Endothelial cell of umbilical vein (primary cell): Measurements from ENCODE around the gene TFRC. TPM values are rescaled to one million over a fixed set of nuclear protein-coding genes. Genes with fewer than 3 reads are reported as not detected.
"Not testable (repeated sequence)": the region's sequence is repeated elsewhere in the genome, so short reads cannot be mapped to it uniquely, and the experiment has no call there.

ENCODE experiments used
- BruUV-seq: library from RNA; stranded (reverse); fragments of 400-500 nt; replicated peaks from 2 replicates; lab custom pipeline; 2021; lab: Mats Ljungman, UMichigan
- CTCF ChIA-PET: fragments of 300-600, 350-600 bp; sonication (Branson Sonifier 250); formaldehyde crosslinking; loops from one replicate; lab custom pipeline; 2021; ENCODE audit warnings: antibody characterized with exemption, inconsistent platforms; lab: Charles Lee
- POLR2A ChIA-PET: fragments of 300-600, 350-600 bp; sonication (Branson Sonifier 250); formaldehyde crosslinking; loops from one replicate; lab custom pipeline; 2021; ENCODE audit warnings: antibody characterized with exemption, inconsistent platforms; lab: Charles Lee
- DNase-seq: peaks from one replicate; pipeline ENCODE4 v3.0.0-alpha.2; 2011; ENCODE audit warnings: low read depth, low spot score
- FAIRE-seq: peaks from 2 replicates; lab custom pipeline; 2011; peaks lifted over from hg19 to GRCh38; lab: Jason Lieb, UNC
- H2AFZ ChIP-seq: 2 replicates; pipeline ENCODE4 v1.6.0; 2012; ENCODE audit warnings: low read depth, low read length, control low read depth, inconsistent platforms
- H3K27ac ChIP-seq: 2 replicates; pipeline ENCODE4 v1.5.1; 2011; ENCODE audit warnings: low read depth, mild to moderate bottlenecking, control low read depth, low read length, moderate library complexity; ENCODE audit not compliant: insufficient read depth
- H3K27me3 ChIP-seq, 2 experiments: 2 replicates each; pipeline versions ENCODE4 v1.6.0 to v1.6.1; 2011; ENCODE audit warnings: low read length in 2 of 2, mixed read lengths in 1 of 2; ENCODE audit not compliant: control insufficient read depth in 2 of 2, insufficient read depth in 2 of 2
- H3K36me3 ChIP-seq, 2 experiments: 2 replicates in 1 of 2; 3 replicates in 1 of 2; pipeline ENCODE4 v1.5.1; 2011; ENCODE audit warnings: low read length in 2 of 2, mild to moderate bottlenecking in 1 of 2, moderate library complexity in 1 of 2; ENCODE audit not compliant: control insufficient read depth in 2 of 2, insufficient read depth in 2 of 2; ENCODE audit errors: extremely low read depth in 1 of 2
- H3K4me1 ChIP-seq: 3 replicates; pipeline ENCODE4 v1.5.1; 2011; ENCODE audit warnings: mild to moderate bottlenecking, low read length; ENCODE audit not compliant: control insufficient read depth, insufficient read depth; ENCODE audit errors: extremely low read depth
- H3K4me2 ChIP-seq: 2 replicates; pipeline ENCODE4 v1.6.1; 2011; ENCODE audit warnings: low read length, control low read depth, mixed read lengths; ENCODE audit not compliant: insufficient read depth
- H3K4me3 ChIP-seq, 3 experiments: fragments of 200-600 bp in 1 of 3; sonication (generic), shearing (Covaris generic) in 1 of 3; replicated peaks in 1 of 3; 2 replicates each; pipeline ENCODE4 v1.5.1; 2011 to 2016; ENCODE audit warnings: control low read depth in 3 of 3, low read length in 3 of 3, mild to moderate bottlenecking in 2 of 3, inconsistent platforms in 1 of 3, low read depth in 1 of 3, moderate library complexity in 1 of 3; ENCODE audit not compliant: insufficient read depth in 1 of 3
- H3K79me2 ChIP-seq: 2 replicates; pipeline ENCODE4 v1.6.0; 2012; ENCODE audit warnings: low read length, inconsistent platforms; ENCODE audit not compliant: control insufficient read depth, insufficient read depth
- H3K9ac ChIP-seq: replicated peaks from 2 replicates; pipeline ENCODE3; 2011; ENCODE audit warnings: low read length, control low read depth; ENCODE audit not compliant: insufficient read depth; ENCODE audit errors: extremely low read depth
- H3K9me1 ChIP-seq: replicated peaks from 3 replicates; pipeline ENCODE4 v1.6.0; 2011; ENCODE audit warnings: mild to moderate bottlenecking, low read length; ENCODE audit not compliant: control insufficient read depth, insufficient read depth; ENCODE audit errors: extremely low read depth
- H3K9me3 ChIP-seq: replicated peaks from 2 replicates; pipeline ENCODE4 v1.5.1; 2012; ENCODE audit warnings: low read length, inconsistent platforms; ENCODE audit not compliant: control insufficient read depth, insufficient read depth
- H4K20me1 ChIP-seq: replicated peaks from 2 replicates; pipeline ENCODE3; 2011; ENCODE audit warnings: mild to moderate bottlenecking, low read length; ENCODE audit not compliant: control insufficient read depth, insufficient read depth; ENCODE audit errors: extremely low read depth
- EZH2 ChIP-seq: IDR thresholded peaks from 2 replicates; pipeline ENCODE4 v1.6.1; 2012; ENCODE audit warnings: borderline replicate concordance, low read depth, mild to moderate bottlenecking, moderate library complexity, low read length, inconsistent platforms; ENCODE audit not compliant: severe bottlenecking
- FOS ChIP-seq: IDR thresholded peaks from 2 replicates; pipeline ENCODE4 v1.6.1; 2011; ENCODE audit warnings: mild to moderate bottlenecking, low read length, moderate library complexity, borderline replicate concordance; ENCODE audit not compliant: insufficient read depth
- GATA2 ChIP-seq: IDR thresholded peaks from 2 replicates; pipeline ENCODE4 v1.7.0; 2011; ENCODE audit warnings: low read depth, mild to moderate bottlenecking, moderate library complexity, mixed read lengths, low read length; ENCODE audit not compliant: insufficient read length, insufficient read depth
- JUN ChIP-seq: IDR thresholded peaks from 2 replicates; pipeline ENCODE4 v1.6.1; 2011; ENCODE audit warnings: borderline replicate concordance, low read depth; ENCODE audit not compliant: insufficient read length, insufficient read depth
- MYC ChIP-seq: IDR thresholded peaks from one replicate; pipeline ENCODE4 v1.6.1; 2011; ENCODE audit warnings: mild to moderate bottlenecking, low read depth, low read length
- POLR2A ChIP-seq: IDR thresholded peaks from 2 replicates; pipeline ENCODE4 v1.6.1; 2012; ENCODE audit warnings: low read depth, mild to moderate bottlenecking, control low read depth, low read length
- POLR2AphosphoS5 ChIP-seq: IDR thresholded peaks from 2 replicates; pipeline ENCODE4 v1.6.1; 2012; ENCODE audit warnings: low read depth, mild to moderate bottlenecking, control low read depth, low read length, moderate library complexity; ENCODE audit not compliant: insufficient read depth
- dilution Hi-C: fragments of 300-500 bp; cut with MboI; formaldehyde crosslinking; loops from one replicate; pipeline ENCODE4 v1.15.0; 2019; ENCODE audit warnings: low sequenced_read_pairs; ENCODE audit not compliant: extremely low pct_ligation_motif_present
- intact Hi-C: fragments of 100-400 bp; cut with micrococcal nuclease; formaldehyde crosslinking; loops from one replicate; pipeline ENCODE4 v1.10.0; 2022
- polyA plus RNA-seq, 4 experiments: library from polyadenylated mRNA; depleted of rRNA in 3 of 4; stranded (reverse) in 3 of 4; unstranded in 1 of 4; fragments of >200 nt; gene quantifications; 2 replicates each; pipeline versions ENCODE4 v1.2.1 to v1.2.3, GENCODE V29; 2011 to 2012; ENCODE audit warnings: missing spikeins in 1 of 4
- total RNA-seq: library from RNA; stranded (reverse); gene quantifications from 2 replicates; pipeline ENCODE4 v1.2.3, GENCODE V29; 2021
- TF ChIP-seq, protein P1 (sequence below), 2 donors: IDR thresholded peaks; 1 replicate in 1 of 2; 2 replicates in 1 of 2; pipeline ENCODE4 v1.5.1; 2011; ENCODE audit warnings: low read length in 2 of 2, mild to moderate bottlenecking in 2 of 2, moderate library complexity in 2 of 2, control low read depth in 1 of 2, inconsistent platforms in 1 of 2, low read depth in 1 of 2; ENCODE audit not compliant: insufficient read depth in 1 of 2; ENCODE audit errors: extremely low read depth in 1 of 2
- TF ChIP-seq, protein P2 (sequence below): IDR thresholded peaks from 2 replicates; pipeline ENCODE4 v1.6.1; 2011; ENCODE audit not compliant: insufficient read depth, insufficient read length

The TFRC gene
- total and polyA plus RNA-seq, 2 donors (not counting 3 experiments of a cell fraction or from before 2014, with no cell fraction given) = 14.1 to 69.6 TPM

DNA sequence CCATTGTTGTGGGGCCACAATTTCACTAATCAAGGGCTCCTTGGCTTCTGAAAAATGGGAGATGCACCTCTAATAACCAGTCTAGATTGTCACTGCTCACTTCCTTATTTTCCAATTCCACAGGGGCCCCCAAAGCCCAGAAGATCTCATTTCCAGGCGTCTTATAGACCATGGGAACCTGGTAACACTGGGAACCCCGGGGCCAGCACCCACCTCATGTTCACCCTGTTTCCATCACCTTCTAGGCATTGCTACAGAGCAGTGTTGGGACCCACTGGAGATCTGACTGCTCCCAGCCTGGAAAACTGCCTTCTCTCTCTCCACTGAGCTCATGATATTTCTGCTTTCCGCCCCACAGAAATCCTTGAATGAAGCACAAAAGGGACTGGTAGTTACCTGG lies 61.5 kb downstream of the TFRC start:
- Histone ChIP-seq H3K4me2 (no peak overlapping the region), H4K20me1 (no peaks in the 10 kb centered on the region), H3K9ac (no peak overlapping the region), H3K27me3 (peaks cover 7 to 11% of the 10 kb centered on the region in 2 experiments), H3K9me3 (no peaks in the 10 kb centered on the region), H3K27ac (no peak overlapping the region), H3K79me2 (no peaks in the 10 kb centered on the region), H3K4me3 (no peak overlapping the region), H3K9me1 (no peaks in the 10 kb centered on the region), H3K36me3 (no peaks in the 10 kb centered on the region), H3K4me1 (no peaks in the 10 kb centered on the region), H2AFZ (no peak overlapping the region)
- intact Hi-C loops (no loop called here), dilution Hi-C loops (no loop called here)
- ChIA-PET CTCF (no interaction called here), POLR2A (no interaction called here)
- no peak for FAIRE-seq
- no peak for TF ChIP-seq POLR2A
- no peak for TF ChIP-seq JUN
- TF ChIP-seq EZH2 = no peak
- TF ChIP-seq, protein P1, sequence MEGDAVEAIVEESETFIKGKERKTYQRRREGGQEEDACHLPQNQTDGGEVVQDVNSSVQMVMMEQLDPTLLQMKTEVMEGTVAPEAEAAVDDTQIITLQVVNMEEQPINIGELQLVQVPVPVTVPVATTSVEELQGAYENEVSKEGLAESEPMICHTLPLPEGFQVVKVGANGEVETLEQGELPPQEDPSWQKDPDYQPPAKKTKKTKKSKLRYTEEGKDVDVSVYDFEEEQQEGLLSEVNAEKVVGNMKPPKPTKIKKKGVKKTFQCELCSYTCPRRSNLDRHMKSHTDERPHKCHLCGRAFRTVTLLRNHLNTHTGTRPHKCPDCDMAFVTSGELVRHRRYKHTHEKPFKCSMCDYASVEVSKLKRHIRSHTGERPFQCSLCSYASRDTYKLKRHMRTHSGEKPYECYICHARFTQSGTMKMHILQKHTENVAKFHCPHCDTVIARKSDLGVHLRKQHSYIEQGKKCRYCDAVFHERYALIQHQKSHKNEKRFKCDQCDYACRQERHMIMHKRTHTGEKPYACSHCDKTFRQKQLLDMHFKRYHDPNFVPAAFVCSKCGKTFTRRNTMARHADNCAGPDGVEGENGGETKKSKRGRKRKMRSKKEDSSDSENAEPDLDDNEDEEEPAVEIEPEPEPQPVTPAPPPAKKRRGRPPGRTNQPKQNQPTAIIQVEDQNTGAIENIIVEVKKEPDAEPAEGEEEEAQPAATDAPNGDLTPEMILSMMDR (IDR thresholded peaks at IDR 0.05; ENCODE audit: extremely low read depth in 1 of 2, insufficient read depth in 1 of 2, low read depth in 1 of 2, low read length in 2 of 2) = no peak
- no peak for TF ChIP-seq FOS
- TF ChIP-seq, protein P2, sequence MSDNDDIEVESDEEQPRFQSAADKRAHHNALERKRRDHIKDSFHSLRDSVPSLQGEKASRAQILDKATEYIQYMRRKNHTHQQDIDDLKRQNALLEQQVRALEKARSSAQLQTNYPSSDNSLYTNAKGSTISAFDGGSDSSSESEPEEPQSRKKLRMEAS = no peak
- no peak for TF ChIP-seq GATA2
- TF ChIP-seq POLR2AphosphoS5 = no peak
- no peak for TF ChIP-seq MYC
- no peak for DNase-seq
- no TSS peak for BruUV-seq

DNA sequence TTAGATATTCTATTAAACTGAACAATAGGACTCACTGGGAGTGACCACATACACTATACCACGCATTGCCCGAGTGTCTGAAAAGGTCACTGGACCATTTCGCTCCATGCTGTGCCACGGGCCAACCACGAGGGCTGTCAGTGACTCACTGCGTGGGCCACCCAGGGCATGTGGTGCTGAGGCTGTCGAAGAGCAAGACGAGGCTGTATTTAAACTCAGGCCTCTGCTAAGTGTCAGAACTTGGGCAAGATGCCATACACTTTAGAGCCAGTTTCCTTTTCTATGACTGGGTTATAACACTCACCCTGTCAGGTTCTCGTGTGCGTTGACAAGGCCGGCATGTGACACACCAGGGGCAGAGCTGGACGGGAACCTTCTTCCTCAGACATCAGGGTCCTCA lies 62.3 kb downstream of the TFRC start:
- intact Hi-C loops, DNase-seq, H2AFZ ChIP-seq, H3K27ac ChIP-seq, H3K9ac ChIP-seq, H3K4me1 ChIP-seq, H3K4me2 ChIP-seq, BruUV-seq, H3K79me2 ChIP-seq, dilution Hi-C loops, H3K4me3 ChIP-seq, H3K27me3 ChIP-seq, H4K20me1 ChIP-seq, H3K36me3 ChIP-seq, H3K9me3 ChIP-seq, POLR2A ChIA-PET, CTCF ChIA-PET, H3K9me1 ChIP-seq: not testable (repeated sequence)
- FAIRE-seq = peak; percentile 54

DNA sequence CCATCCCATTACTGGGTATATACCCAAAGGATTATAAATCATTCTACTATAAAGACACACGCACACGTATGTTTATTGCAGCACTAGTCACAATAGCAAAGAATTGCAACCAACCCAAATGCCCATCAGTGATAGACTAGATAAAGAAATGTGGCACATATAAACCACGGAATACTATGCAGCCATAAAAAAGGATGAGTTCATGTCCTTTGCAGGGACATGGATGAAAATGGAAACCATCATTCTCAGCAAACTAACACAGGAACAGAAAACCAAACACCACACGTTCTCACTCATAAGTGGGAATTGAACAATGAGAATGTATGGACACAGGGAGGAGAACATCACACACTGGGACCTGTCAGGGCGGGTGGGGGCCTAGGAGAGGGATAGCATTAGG lies 63.7 kb downstream of the TFRC start:
- H3K4me1 ChIP-seq, H2AFZ ChIP-seq, H3K79me2 ChIP-seq, H3K27me3 ChIP-seq, H3K9me1 ChIP-seq, H3K9me3 ChIP-seq, dilution Hi-C loops, H3K9ac ChIP-seq, H3K36me3 ChIP-seq, H3K27ac ChIP-seq, BruUV-seq, intact Hi-C loops, H4K20me1 ChIP-seq, CTCF ChIA-PET, H3K4me2 ChIP-seq, POLR2A ChIA-PET, DNase-seq, H3K4me3 ChIP-seq, FAIRE-seq: not testable (repeated sequence)
